OCI-LY1 (cell line): Measurements from ENCODE around the gene SLC25A33.

Experiments
- EZH2 ChIP-seq: fragments of 200-600 bp; sonication (generic), shearing (Covaris generic); IDR thresholded peaks from 2 replicates; pipeline ENCODE4 v1.8.0; 2017; ENCODE audit warnings: borderline replicate concordance, mixed run types, mild to moderate bottlenecking, antibody characterized with exemption, low read length, moderate library complexity, mixed read lengths
- TF ChIP-seq, protein P1 (sequence below): fragments of 200-600 bp; sonication (generic), shearing (Covaris generic); IDR thresholded peaks from 2 replicates; pipeline ENCODE4 v1.5.1; 2017; ENCODE audit warnings: mild to moderate bottlenecking, antibody characterized with exemption, low read length, moderate library complexity, mixed read lengths

DNA sequence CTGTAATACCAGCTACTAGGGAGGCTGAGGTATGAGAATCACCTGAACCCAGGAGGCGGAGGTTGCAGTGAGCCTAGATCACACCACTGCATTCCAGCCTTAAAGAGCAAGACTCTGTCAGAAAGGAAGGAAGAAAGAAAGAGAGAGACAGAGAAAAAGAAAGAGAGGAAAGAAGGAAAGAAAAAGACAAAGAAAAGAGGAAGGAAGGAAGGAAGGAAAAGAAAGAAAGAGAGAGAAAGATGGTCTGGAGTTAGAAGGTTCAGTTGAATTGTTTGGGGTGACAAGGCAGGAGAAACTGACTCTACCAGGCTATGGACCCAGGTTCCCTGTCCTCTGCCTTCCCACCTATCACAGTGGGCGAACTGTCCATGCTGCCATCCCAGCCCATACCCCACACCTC, 84.8 kb downstream of the SLC25A33 start:
- TF ChIP-seq, protein P1, sequence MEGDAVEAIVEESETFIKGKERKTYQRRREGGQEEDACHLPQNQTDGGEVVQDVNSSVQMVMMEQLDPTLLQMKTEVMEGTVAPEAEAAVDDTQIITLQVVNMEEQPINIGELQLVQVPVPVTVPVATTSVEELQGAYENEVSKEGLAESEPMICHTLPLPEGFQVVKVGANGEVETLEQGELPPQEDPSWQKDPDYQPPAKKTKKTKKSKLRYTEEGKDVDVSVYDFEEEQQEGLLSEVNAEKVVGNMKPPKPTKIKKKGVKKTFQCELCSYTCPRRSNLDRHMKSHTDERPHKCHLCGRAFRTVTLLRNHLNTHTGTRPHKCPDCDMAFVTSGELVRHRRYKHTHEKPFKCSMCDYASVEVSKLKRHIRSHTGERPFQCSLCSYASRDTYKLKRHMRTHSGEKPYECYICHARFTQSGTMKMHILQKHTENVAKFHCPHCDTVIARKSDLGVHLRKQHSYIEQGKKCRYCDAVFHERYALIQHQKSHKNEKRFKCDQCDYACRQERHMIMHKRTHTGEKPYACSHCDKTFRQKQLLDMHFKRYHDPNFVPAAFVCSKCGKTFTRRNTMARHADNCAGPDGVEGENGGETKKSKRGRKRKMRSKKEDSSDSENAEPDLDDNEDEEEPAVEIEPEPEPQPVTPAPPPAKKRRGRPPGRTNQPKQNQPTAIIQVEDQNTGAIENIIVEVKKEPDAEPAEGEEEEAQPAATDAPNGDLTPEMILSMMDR, result no peak
- no peak for TF ChIP-seq EZH2
